ENCODE measurements around the gene TRIM72.
"Not testable (repeated sequence)": the region's sequence is repeated elsewhere in the genome, so short reads cannot be mapped to it uniquely, and the experiment has no call there.

The TRIM72 gene

GRCh38 chr16:31276600-31276999, 62.7 kb downstream of the TRIM72 start:
- DNase-seq (ENCODE audit: low read depth): no peak
- no peak overlapping the region for H3K4me3 ChIP-seq (ENCODE audit: low read length)
- TF ChIP-seq CTCF (IDR thresholded peaks at IDR 0.05; ENCODE audit: insufficient read depth, low read depth, low read length, missing control alignments): no peak

GRCh38 chr16:31277659-31278260, 63.8 kb downstream of the TRIM72 start:
- H3K4me3 ChIP-seq (ENCODE audit: low read length): no peak overlapping the region
- no peak for DNase-seq (ENCODE audit: low read depth)
- no peak for TF ChIP-seq CTCF (IDR thresholded peaks at IDR 0.05; ENCODE audit: insufficient read depth, low read depth, low read length, missing control alignments)

- DNase-seq (ENCODE audit: low read depth); H3K4me3 ChIP-seq (ENCODE audit: low read length): not testable (repeated sequence)
Measured at GRCh38 chr16:31278853-31279252, 64.9 kb downstream of the TRIM72 start.

Data from epithelial cell of esophagus (primary cell).